H1 (cell line): ENCODE measurements around the gene TNFSF11. TPM values are rescaled to one million over a fixed set of nuclear protein-coding genes. Genes with fewer than 3 reads are reported as not detected.

ENCODE experiments used
- CTCF ChIA-PET: fragments of 300-600 bp; sonication (Branson Sonifier 250); formaldehyde crosslinking; loops from one replicate; lab custom pipeline; 2021; ENCODE audit not compliant: partially characterized antibody; lab: Charles Lee
- POLR2A ChIA-PET: fragments of 300-600 bp; sonication (Branson Sonifier 250); formaldehyde crosslinking; loops from one replicate; lab custom pipeline; 2021; ENCODE audit warnings: inconsistent platforms; ENCODE audit not compliant: partially characterized antibody; lab: Charles Lee
- DNase-seq, 2 experiments: peaks; one replicate each; pipeline versions ENCODE4 v3.0.0 to v3.0.0-alpha.2; 2010 to 2022; ENCODE audit warnings: low spot score in 2 of 2, low read depth in 1 of 2, mixed read lengths in 1 of 2
- FAIRE-seq: peaks from 2 replicates; lab custom pipeline; 2011; peaks lifted over from hg19 to GRCh38; lab: Jason Lieb, UNC
- H2AFZ ChIP-seq: 2 replicates; pipeline ENCODE4 v1.8.1; 2012; ENCODE audit warnings: low read length, inconsistent platforms
- H2AK5ac ChIP-seq: 2 replicates; pipeline ENCODE4 v1.6.1; 2013; ENCODE audit warnings: low read depth, low read length
- H2BK120ac ChIP-seq: replicated peaks from 2 replicates; pipeline ENCODE3; 2013; ENCODE audit warnings: low read depth, low read length, inconsistent platforms
- H2BK12ac ChIP-seq: 2 replicates; pipeline ENCODE4 v1.6.1; 2013; ENCODE audit warnings: low read depth, low read length
- H2BK15ac ChIP-seq: 2 replicates; pipeline ENCODE4 v1.6.1; 2013; ENCODE audit warnings: low read length
- H2BK20ac ChIP-seq: 2 replicates; pipeline ENCODE4 v1.6.1; 2013; ENCODE audit warnings: low read length
- H2BK5ac ChIP-seq: 2 replicates; pipeline ENCODE4 v1.6.1; 2013; ENCODE audit warnings: low read depth, low read length
- H3K14ac ChIP-seq: 2 replicates; pipeline ENCODE4 v1.6.1; 2013; ENCODE audit warnings: inconsistent platforms; ENCODE audit not compliant: insufficient read length
- H3K18ac ChIP-seq: 2 replicates; pipeline ENCODE4 v1.6.1; 2013; ENCODE audit warnings: low read length; ENCODE audit errors: extremely low read depth
- H3K23ac ChIP-seq: 2 replicates; pipeline ENCODE4 v1.6.1; 2013; ENCODE audit warnings: inconsistent platforms; ENCODE audit not compliant: insufficient read length
- H3K23me2 ChIP-seq: 2 replicates; pipeline ENCODE4 v1.6.1; 2013; ENCODE audit warnings: low read depth, low read length
- H3K27ac ChIP-seq: 2 replicates; pipeline ENCODE4 v1.6.1; 2011; ENCODE audit warnings: low read depth, low read length, inconsistent platforms
- H3K27me3 ChIP-seq, 4 experiments: replicated peaks in 1 of 4; 1 replicate in 1 of 4; 2 replicates in 3 of 4; pipeline versions ENCODE4 v1.6.1 to v1.8.1; 2011 to 2013; ENCODE audit warnings: low read length in 3 of 4, mild to moderate bottlenecking in 3 of 4, inconsistent platforms in 2 of 4, mixed read lengths in 2 of 4, moderate library complexity in 1 of 4; ENCODE audit not compliant: control insufficient read depth in 3 of 4, insufficient read depth in 3 of 4; ENCODE audit errors: extremely low read depth in 1 of 4
- H3K36me3 ChIP-seq, 4 experiments: 2 replicates each; pipeline versions ENCODE4 v1.6.1 to v1.8.1; 2011 to 2013; ENCODE audit warnings: mild to moderate bottlenecking in 4 of 4, low read length in 3 of 4, moderate library complexity in 2 of 4, control low read depth in 1 of 4, inconsistent platforms in 1 of 4; ENCODE audit not compliant: insufficient read depth in 4 of 4, control insufficient read depth in 2 of 4
- H3K4ac ChIP-seq: replicated peaks from 2 replicates; pipeline ENCODE3; 2013; ENCODE audit warnings: low read length, low read depth, mixed read lengths, inconsistent platforms; ENCODE audit not compliant: insufficient read length
- H3K4me1 ChIP-seq, 4 experiments: replicated peaks in 1 of 4; 1 replicate in 1 of 4; 2 replicates in 3 of 4; pipeline versions ENCODE4 v1.6.1 to v1.8.1; 2011 to 2013; ENCODE audit warnings: low read length in 3 of 4, inconsistent platforms in 2 of 4, mixed read lengths in 1 of 4; ENCODE audit not compliant: insufficient read depth in 4 of 4, control insufficient read depth in 3 of 4
- H3K4me2 ChIP-seq, 2 experiments: 2 replicates each; pipeline versions ENCODE4 v1.6.1 to v1.8.1; 2011 to 2013; ENCODE audit warnings: low read depth in 2 of 2, low read length in 2 of 2, control low read depth in 1 of 2, inconsistent platforms in 1 of 2, mild to moderate bottlenecking in 1 of 2; ENCODE audit not compliant: insufficient read depth in 1 of 2
- H3K4me3 ChIP-seq, 4 experiments: fragments of 200-600, 300-600 bp in 1 of 4; sonication (generic), shearing (Covaris generic), sonication (Bioruptor Twin) in 1 of 4; 2 replicates each; pipeline versions ENCODE4 v1.5.1 to v1.8.1; 2011 to 2016; ENCODE audit warnings: low read length in 4 of 4, low read depth in 3 of 4, control low read depth in 2 of 4, inconsistent platforms in 2 of 4, mild to moderate bottlenecking in 2 of 4, mixed read lengths in 1 of 4, moderate library complexity in 1 of 4; ENCODE audit not compliant: insufficient read depth in 2 of 4; ENCODE audit errors: extremely low read depth in 1 of 4
- H3K56ac ChIP-seq: replicated peaks from 2 replicates; pipeline ENCODE3; 2013; ENCODE audit warnings: low read depth, mild to moderate bottlenecking, mixed read lengths, low read length, inconsistent platforms; ENCODE audit not compliant: insufficient read length
- H3K79me1 ChIP-seq: 2 replicates; pipeline ENCODE4 v1.6.1; 2013; ENCODE audit warnings: low read depth, low read length, control low read depth
- H3K79me2 ChIP-seq, 2 experiments: 2 replicates each; pipeline versions ENCODE4 v1.6.1 to v1.8.1; 2012 to 2013; ENCODE audit warnings: low read length in 2 of 2, mild to moderate bottlenecking in 2 of 2, inconsistent platforms in 1 of 2; ENCODE audit not compliant: insufficient read depth in 2 of 2, control insufficient read depth in 1 of 2
- H3K9ac ChIP-seq, 4 experiments: replicated peaks in 1 of 4; 1 replicate in 1 of 4; 2 replicates in 3 of 4; pipeline versions ENCODE4 v1.6.1 to v1.8.1; 2011 to 2013; ENCODE audit warnings: low read depth in 3 of 4, low read length in 3 of 4, control low read depth in 2 of 4, mild to moderate bottlenecking in 2 of 4, moderate library complexity in 2 of 4, inconsistent platforms in 1 of 4; ENCODE audit errors: extremely low read depth in 1 of 4
- H3K9me3 ChIP-seq, 2 experiments: 2 replicates each; pipeline versions ENCODE4 v1.6.1 to v1.8.1; 2012 to 2013; ENCODE audit warnings: mild to moderate bottlenecking in 2 of 2, moderate library complexity in 2 of 2, control low read depth in 1 of 2, inconsistent platforms in 1 of 2, low read depth in 1 of 2, low read length in 1 of 2, mixed read lengths in 1 of 2; ENCODE audit not compliant: insufficient read depth in 2 of 2
- H4K20me1 ChIP-seq, 2 experiments: replicated peaks in 1 of 2; 2 replicates each; pipeline versions ENCODE3 to v1.8.1; 2011 to 2013; ENCODE audit warnings: inconsistent platforms in 2 of 2, low read length in 2 of 2, mild to moderate bottlenecking in 1 of 2; ENCODE audit not compliant: insufficient read depth in 2 of 2, control insufficient read depth in 1 of 2
- H4K5ac ChIP-seq: 2 replicates; pipeline ENCODE4 v1.6.1; 2013; ENCODE audit warnings: low read length, low read depth, mixed read lengths, inconsistent platforms; ENCODE audit not compliant: insufficient read length
- H4K8ac ChIP-seq: 2 replicates; pipeline ENCODE4 v1.8.0; 2013; ENCODE audit warnings: mild to moderate bottlenecking, moderate library complexity, low read length, inconsistent platforms; ENCODE audit not compliant: insufficient read depth; ENCODE audit errors: extremely low read depth
- H4K91ac ChIP-seq: replicated peaks from 2 replicates; pipeline ENCODE3; 2013; ENCODE audit warnings: low read length, mixed read lengths, inconsistent platforms; ENCODE audit not compliant: insufficient read length
- ASH2L ChIP-seq: fragments of 200-600, 300-600 bp; sonication (generic); IDR thresholded peaks from one replicate; pipeline ENCODE4 v1.7.1; 2017; ENCODE audit warnings: low read length
- ATF3 ChIP-seq: IDR thresholded peaks from 2 replicates; pipeline ENCODE4 v1.6.1; 2011; ENCODE audit warnings: low read depth, mild to moderate bottlenecking, low read length; ENCODE audit not compliant: insufficient read depth
- BCL11A ChIP-seq, 2 experiments: IDR thresholded peaks; one replicate each; pipeline ENCODE4 v1.6.1; 2011; ENCODE audit warnings: low read depth in 2 of 2, low read length in 2 of 2, mild to moderate bottlenecking in 2 of 2
- CEBPB ChIP-seq: IDR thresholded peaks from 2 replicates; pipeline ENCODE4 v1.6.1; 2012; ENCODE audit warnings: low read depth, low read length
- CHD1 ChIP-seq: IDR thresholded peaks from 2 replicates; pipeline ENCODE4 v1.6.1; 2012; ENCODE audit warnings: low read depth, low read length, improper control_type of control experiment
- CREB1 ChIP-seq: IDR thresholded peaks from 2 replicates; pipeline ENCODE4 v1.6.1; 2012; ENCODE audit warnings: inconsistent platforms
- HDAC2 ChIP-seq, 2 experiments: fragments of 300-600 bp in 1 of 2; sonication (generic) in 1 of 2; IDR thresholded peaks; 2 replicates each; pipeline ENCODE4 v1.6.1; 2011 to 2012; ENCODE audit warnings: low read depth in 2 of 2, low read length in 2 of 2, mild to moderate bottlenecking in 2 of 2, moderate library complexity in 2 of 2, borderline replicate concordance in 1 of 2, inconsistent platforms in 1 of 2
- KDM1A ChIP-seq: fragments of 200-600, 300-600 bp; sonication (generic); IDR thresholded peaks from 2 replicates; pipeline ENCODE4 v1.7.1; 2016; ENCODE audit warnings: mild to moderate bottlenecking, low read length, borderline replicate concordance
- MAX ChIP-seq: IDR thresholded peaks from 2 replicates; pipeline ENCODE4 v1.6.1; 2012; ENCODE audit warnings: inconsistent platforms
- RBBP5 ChIP-seq: IDR thresholded peaks from 2 replicates; pipeline ENCODE4 v1.7.1; 2012; ENCODE audit warnings: low read depth, mild to moderate bottlenecking, inconsistent platforms, low read length, moderate library complexity, borderline replicate concordance
- RXRA ChIP-seq: IDR thresholded peaks from 2 replicates; pipeline ENCODE4 v1.6.1; 2011; ENCODE audit warnings: low read depth, mild to moderate bottlenecking, low read length, moderate library complexity; ENCODE audit not compliant: insufficient read depth
- SUZ12 ChIP-seq: fragments of 200-600 bp; sonication (generic); IDR thresholded peaks from 2 replicates; pipeline ENCODE4 v1.6.1; 2012; ENCODE audit warnings: mild to moderate bottlenecking, inconsistent platforms, low read length, moderate library complexity, mixed read lengths
- TAF1 ChIP-seq: IDR thresholded peaks from 2 replicates; pipeline ENCODE4 v1.6.1; 2011; ENCODE audit warnings: mild to moderate bottlenecking, low read depth, low read length
- TCF12 ChIP-seq: IDR thresholded peaks from 2 replicates; pipeline ENCODE4 v1.6.1; 2011; ENCODE audit warnings: low read depth, mild to moderate bottlenecking, low read length
- WGBS, 2 experiments: shearing (Covaris generic) in 1 of 2; methylation state at CpG; one replicate each; pipeline versions ENCODE4 v1.1.6 to v1.1.7; 2013 to 2015; ENCODE audit warnings: low lambda C conversion rate in 2 of 2, mixed read lengths in 2 of 2, inconsistent platforms in 1 of 2, low coverage in 1 of 2, missing lambda C conversion rate in 1 of 2; ENCODE audit not compliant: insufficient replicate concordance in 2 of 2, insufficient coverage in 1 of 2, insufficient read length in 1 of 2; ENCODE audit errors: extremely low coverage in 1 of 2, missing lambda C conversion rate in 1 of 2; 5-methylcytosine and 5-hydroxymethylcytosine counted together
- polyA plus RNA-seq, 7 experiments: library from polyadenylated mRNA; depleted of rRNA in 3 of 7; stranded (reverse) in 5 of 7; unstranded in 2 of 7; fragments of >200 nt in 5 of 7; fragments of 200-250 nt in 2 of 7; gene quantifications; 1 replicate in 5 of 7; 2 replicates in 1 of 7; 4 replicates in 1 of 7; pipeline versions ENCODE4 v1.2.1 to v1.2.3, GENCODE V29; 2011 to 2013; ENCODE audit warnings: missing spikeins in 2 of 7, mixed read lengths in 2 of 7
- total RNA-seq: library from RNA; stranded (reverse); fragmentation: NEBNext Ultra II Directional; extraction: Animal tissue kit (Norgen Biotek cat#: 25700); gene quantifications from 2 replicates; pipeline ENCODE4 v1.2.1, GENCODE V29; 2021

TNFSF11 gene
- total and polyA plus RNA-seq, 2 of the 8 experiments (the other 6 are each of a cell fraction or from before 2014, with no cell fraction given), result 9.3 to 12.0 TPM

GRCh38 chr13:42547612-42548011 lies 26.3 kb upstream of the TNFSF11 start:
- CTCF ChIA-PET, result interaction anchor here (0.5 kb wide), 1 partner anchor 17 kb away, joined by 3 read pairs; no protein-coding TSS in a partner anchor
- Histone ChIP-seq H2BK5ac (no peak overlapping the region), H4K5ac (no peak overlapping the region), H3K79me1 (no peaks in the 10 kb centered on the region), H2BK20ac (no peak overlapping the region), H3K56ac (no peak overlapping the region), H3K9me3 (no peaks in the 10 kb centered on the region), H3K4me2 (no peak overlapping the region), H2BK12ac (no peak overlapping the region), H3K27me3 (no peaks in the 10 kb centered on the region; a peak in 1 of 7 replicates), H2BK15ac (no peak overlapping the region), H3K27ac (no peak overlapping the region), H3K14ac (no peak overlapping the region), H3K4me1 (0 out of 7 replicates have a peak, but pooled peaks cover 0 to 2% (median 0%) of the 10 kb centered on the region in 4 experiments), H3K23ac (no peak overlapping the region), H4K8ac (no peak overlapping the region), H4K20me1 (no peaks in the 10 kb centered on the region), H2AFZ (no peak overlapping the region), H2AK5ac (no peak overlapping the region), H3K23me2 (no peaks in the 10 kb centered on the region; the same call in 1 of the 2 replicates), H4K91ac (no peak overlapping the region), H3K18ac (no peak overlapping the region), H3K79me2 (no peaks in the 10 kb centered on the region), H3K4ac (no peak overlapping the region), H3K36me3 (no peaks in the 10 kb centered on the region), H2BK120ac (no peak overlapping the region), H3K4me3 (no peak overlapping the region), H3K9ac (no peak overlapping the region)
- 88% methylated on average over 1 of the region's 1 CpG; no CpG with 5 or more reads in 1 of the 2 experiments for WGBS, 2 experiments
- DNase-seq, result no peak
- no peak for FAIRE-seq
- POLR2A ChIA-PET, result no interaction called here
- TF ChIP-seq ASH2L (no peak), BCL11A (IDR thresholded peaks at IDR 0.05; ENCODE audit: low read depth in 2 of 2, low read length in 2 of 2) (no peak), KDM1A (no peak), CREB1 (no peak), ATF3 (no peak), MAX (no peak), RBBP5 (no peak), RXRA (no peak), SUZ12 (no peak), CHD1 (no peak), TAF1 (no peak), HDAC2 (IDR thresholded peaks at IDR 0.05; ENCODE audit: borderline replicate concordance in 1 of 2, low read depth in 2 of 2, low read length in 2 of 2) (no peak), TCF12 (no peak), CEBPB (no peak)
